HepG2 (cell line): ENCODE measurements around the gene CD34. TPM values are rescaled to one million over a fixed set of nuclear protein-coding genes. Genes with fewer than 3 reads are reported as not detected.

Experiments used
- CBFB ChIP-seq: sonication (generic); formaldehyde crosslinking; IDR thresholded peaks from 2 replicates; pipeline ENCODE4 v1.4.0; 2020; ENCODE audit warnings: missing genetic modification reagents
- CHD2 ChIP-seq: IDR thresholded peaks from 2 replicates; pipeline ENCODE4 v1.6.1; 2011; ENCODE audit warnings: low read depth, low read length, improper control_type of control experiment
- EHMT2 ChIP-seq: fragments of 200-600 bp; sonication (generic); IDR thresholded peaks from 2 replicates; pipeline ENCODE4 v1.7.0; 2017; ENCODE audit warnings: antibody characterized with exemption, low read depth, low read length, borderline replicate concordance
- HES4 ChIP-seq: sonication (generic); formaldehyde crosslinking; IDR thresholded peaks from 2 replicates; pipeline ENCODE4 v1.9.0; 2021; ENCODE audit warnings: mild to moderate bottlenecking, missing genetic modification reagents, borderline replicate concordance
- HNF1B ChIP-seq: sonication (generic); formaldehyde crosslinking; IDR thresholded peaks from 2 replicates; pipeline ENCODE4 v1.5.1; 2020; ENCODE audit warnings: mild to moderate bottlenecking, moderate library complexity, missing genetic modification reagents
- HOMEZ ChIP-seq: IDR thresholded peaks from 2 replicates; pipeline ENCODE4 v1.6.1; 2016; ENCODE audit warnings: low read depth
- IKZF1 ChIP-seq: fragments of 450-650 bp; IDR thresholded peaks from 2 replicates; pipeline ENCODE4 v1.7.1; 2016
- ISX ChIP-seq: sonication (generic); formaldehyde crosslinking; conservative IDR thresholded peaks from 2 replicates; pipeline ENCODE4 v1.5.0; 2020; ENCODE audit warnings: missing genetic modification reagents
- JUN ChIP-seq: sonication (generic); formaldehyde crosslinking; IDR thresholded peaks from 2 replicates; pipeline ENCODE4 v1.4.0; 2020; ENCODE audit warnings: mild to moderate bottlenecking, missing genetic modification reagents
- KLF12 ChIP-seq: sonication (generic); formaldehyde crosslinking; IDR thresholded peaks from 2 replicates; pipeline ENCODE4 v1.4.0; 2020; ENCODE audit warnings: missing genetic modification reagents, borderline replicate concordance
- KLF15 ChIP-seq: sonication (generic); formaldehyde crosslinking; IDR thresholded peaks from 2 replicates; pipeline ENCODE4 v1.8.1; 2023; ENCODE audit warnings: borderline replicate concordance, mild to moderate bottlenecking, inconsistent platforms, missing genetic modification reagents, mixed read lengths
- MAFF ChIP-seq: IDR thresholded peaks from 2 replicates; pipeline ENCODE4 v1.6.1; 2011; ENCODE audit warnings: low read depth, low read length, improper control_type of control experiment
- NR2F1 ChIP-seq, 2 experiments: fragments of 450-650 bp in 1 of 2; formaldehyde crosslinking in 1 of 2; IDR thresholded peaks; 2 replicates each; pipeline versions ENCODE4 v1.5.0 to v1.6.1; 2016 to 2020; ENCODE audit warnings: mild to moderate bottlenecking in 1 of 2, missing compliant biosample characterization in 1 of 2, missing genetic modification reagents in 1 of 2, moderate library complexity in 1 of 2
- PRMT3 ChIP-seq: sonication (generic); formaldehyde crosslinking; IDR thresholded peaks from 2 replicates; pipeline ENCODE4 v1.8.1; 2022; ENCODE audit warnings: low read depth, mild to moderate bottlenecking, moderate library complexity, missing genetic modification reagents, borderline replicate concordance
- REPIN1 ChIP-seq: sonication (generic); formaldehyde crosslinking; IDR thresholded peaks from 2 replicates; pipeline ENCODE4 v1.8.0; 2022; ENCODE audit warnings: missing genetic modification reagents, low read depth, mild to moderate bottlenecking, borderline replicate concordance
- TFDP1 ChIP-seq: IDR thresholded peaks from 2 replicates; pipeline ENCODE4 v1.6.1; 2016; ENCODE audit warnings: missing compliant biosample characterization, missing genetic modification reagents, borderline replicate concordance
- TOPORS ChIP-seq: sonication (generic); formaldehyde crosslinking; IDR thresholded peaks from 2 replicates; pipeline ENCODE4 v1.8.0; 2023; ENCODE audit warnings: mild to moderate bottlenecking, missing genetic modification reagents
- ZBTB14 ChIP-seq: sonication (generic); formaldehyde crosslinking; IDR thresholded peaks from 2 replicates; pipeline ENCODE4 v1.4.0; 2020; ENCODE audit warnings: missing genetic modification reagents
- ZFAT ChIP-seq: sonication (generic); formaldehyde crosslinking; conservative IDR thresholded peaks from 2 replicates; pipeline ENCODE4 v1.8.1; 2023; ENCODE audit warnings: missing genetic modification reagents, inconsistent platforms
- ZNF629 ChIP-seq: sonication (generic); formaldehyde crosslinking; conservative IDR thresholded peaks from 2 replicates; pipeline ENCODE4 v1.5.0; 2020; ENCODE audit warnings: missing genetic modification reagents
- polyA plus RNA-seq, 8 experiments: library from polyadenylated mRNA; depleted of rRNA in 3 of 8; stranded (reverse) in 7 of 8; unstranded in 1 of 8; fragments of >200 nt; fragmentation: Illumina TruSeq in 4 of 8; extraction: Trizol in 4 of 8; gene quantifications; 2 replicates each; pipeline versions ENCODE4 v1.2.1 to v1.2.3, GENCODE V29; 2011 to 2016; ENCODE audit warnings: low read depth in 4 of 8, missing spikeins in 1 of 8, mixed read lengths in 1 of 8; ENCODE audit not compliant: insufficient read depth in 1 of 8
- total RNA-seq, 5 experiments: library from RNA; depleted of rRNA; stranded (reverse); fragments of >200 nt; fragmentation: Illumina TruSeq; extraction: Trizol; gene quantifications; 2 replicates each; pipeline ENCODE4 v1.2.3, GENCODE V29; 2016; ENCODE audit warnings: low read depth in 1 of 5

CD34 gene
- total and polyA plus RNA-seq, 2 of the 13 experiments (the other 11 are each of a cell fraction or from before 2014, with no cell fraction given), result not detected

- TF ChIP-seq TOPORS, result no peak
- no peak for TF ChIP-seq MAFF
- no peak for TF ChIP-seq TFDP1 (CRISPR knock-in tag)
- TF ChIP-seq HOMEZ (CRISPR knock-in tag), result peak; percentile 65; the same call in 1 of the 2 replicates
- TF ChIP-seq ISX (CRISPR knock-in tag), result no peak
- TF ChIP-seq IKZF1, result no peak
- TF ChIP-seq KLF12 (CRISPR knock-in tag), result no peak
- no peak for TF ChIP-seq CHD2
- TF ChIP-seq HES4 (CRISPR knock-in tag), result no peak
- TF ChIP-seq ZBTB14 (CRISPR knock-in tag), result no peak
- no peak for TF ChIP-seq JUN (CRISPR knock-in tag)
- TF ChIP-seq NR2F1 (CRISPR knock-in tag; IDR thresholded peaks at IDR 0.05), result no peak
- peak; percentile 56; the same call in 1 of the 2 replicates for TF ChIP-seq HNF1B
- TF ChIP-seq CBFB, result no peak
- no peak for TF ChIP-seq KLF15 (CRISPR knock-in tag)
- TF ChIP-seq PRMT3 (CRISPR knock-in tag), result no peak
- TF ChIP-seq EHMT2, result no peak
- no peak for TF ChIP-seq ZFAT (CRISPR knock-in tag)
- TF ChIP-seq ZNF629 (CRISPR knock-in tag), result no peak
- TF ChIP-seq REPIN1, result no peak
Observed at GRCh38 chr1:207848234-207848633, 62.7 kb downstream of the CD34 start (continued).
